Measurements from ENCODE around the gene TMEM171. TPM values are rescaled to one million over a fixed set of nuclear protein-coding genes. Genes with fewer than 3 reads are reported as not detected.

TMEM171 gene
- total and polyA plus RNA-seq, 8 donors = 1.2 to 59.8 (median 8.0) TPM

GRCh38 chr5:73142035-73142434 is 21.7 kb downstream of the TMEM171 start:
- TF ChIP-seq EP300 (IDR thresholded peaks at IDR 0.05) (no peak), POLR2AphosphoS5 (IDR thresholded peaks at IDR 0.05) (no peak), POLR2A (IDR thresholded peaks at IDR 0.05) (no peak)
- TF ChIP-seq, protein P1, sequence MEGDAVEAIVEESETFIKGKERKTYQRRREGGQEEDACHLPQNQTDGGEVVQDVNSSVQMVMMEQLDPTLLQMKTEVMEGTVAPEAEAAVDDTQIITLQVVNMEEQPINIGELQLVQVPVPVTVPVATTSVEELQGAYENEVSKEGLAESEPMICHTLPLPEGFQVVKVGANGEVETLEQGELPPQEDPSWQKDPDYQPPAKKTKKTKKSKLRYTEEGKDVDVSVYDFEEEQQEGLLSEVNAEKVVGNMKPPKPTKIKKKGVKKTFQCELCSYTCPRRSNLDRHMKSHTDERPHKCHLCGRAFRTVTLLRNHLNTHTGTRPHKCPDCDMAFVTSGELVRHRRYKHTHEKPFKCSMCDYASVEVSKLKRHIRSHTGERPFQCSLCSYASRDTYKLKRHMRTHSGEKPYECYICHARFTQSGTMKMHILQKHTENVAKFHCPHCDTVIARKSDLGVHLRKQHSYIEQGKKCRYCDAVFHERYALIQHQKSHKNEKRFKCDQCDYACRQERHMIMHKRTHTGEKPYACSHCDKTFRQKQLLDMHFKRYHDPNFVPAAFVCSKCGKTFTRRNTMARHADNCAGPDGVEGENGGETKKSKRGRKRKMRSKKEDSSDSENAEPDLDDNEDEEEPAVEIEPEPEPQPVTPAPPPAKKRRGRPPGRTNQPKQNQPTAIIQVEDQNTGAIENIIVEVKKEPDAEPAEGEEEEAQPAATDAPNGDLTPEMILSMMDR (IDR thresholded peaks at IDR 0.05) = no peak
- no peak overlapping the region for H3K4me3 ChIP-seq
- H3K9me3 ChIP-seq = no peaks in the 10 kb centered on the region
- H3K27me3 ChIP-seq = peaks cover 0 to 19% (median 0%) of the 10 kb centered on the region in 3 donors
- no peaks in the 10 kb centered on the region for H3K4me1 ChIP-seq
- no peaks in the 10 kb centered on the region for H3K36me3 ChIP-seq
- DNase-seq = no peak
- intact Hi-C loops (cut with DNase I; ENCODE audit: low total_unique reads) = no loop called here
- H3K27ac ChIP-seq = no peak overlapping the region
- WGBS, 5 donors = 78 to 85% (median 80%) methylated on average over 8 of the region's 8 CpGs

GRCh38 chr5:73143716-73144115 is 23.3 kb downstream of the TMEM171 start:
- TF ChIP-seq, protein P1 (IDR thresholded peaks at IDR 0.05) = no peak
- TF ChIP-seq POLR2A (IDR thresholded peaks at IDR 0.05) (no peak), EP300 (IDR thresholded peaks at IDR 0.05) (no peak), POLR2AphosphoS5 (IDR thresholded peaks at IDR 0.05) (no peak)
- Histone ChIP-seq H3K27me3 (peaks cover 0 to 6% (median 0%) of the 10 kb centered on the region in 3 donors), H3K4me1 (no peaks in the 10 kb centered on the region), H3K27ac (no peak overlapping the region), H3K9me3 (no peaks in the 10 kb centered on the region), H3K4me3 (no peak overlapping the region), H3K36me3 (no peaks in the 10 kb centered on the region)
- DNase-seq = no peak
- intact Hi-C loops (cut with DNase I; ENCODE audit: low total_unique reads) = no loop called here
- WGBS, 5 donors = 73 to 88% (median 80%) methylated on average over 6 of the region's 6 CpGs

GRCh38 chr5:73149540-73149939 is 29.2 kb downstream of the TMEM171 start:
- H3K9me3 ChIP-seq = no peaks in the 10 kb centered on the region
- H3K36me3 ChIP-seq = no peaks in the 10 kb centered on the region
- H3K4me1 ChIP-seq = no peaks in the 10 kb centered on the region
- H3K27ac ChIP-seq = no peak overlapping the region
- TF ChIP-seq POLR2AphosphoS5 (IDR thresholded peaks at IDR 0.05) = no peak
- TF ChIP-seq, protein P1 (IDR thresholded peaks at IDR 0.05) = no peak
- no peak for TF ChIP-seq EP300 (IDR thresholded peaks at IDR 0.05)
- TF ChIP-seq POLR2A (IDR thresholded peaks at IDR 0.05) = no peak
- intact Hi-C loops (cut with DNase I; ENCODE audit: low total_unique reads) = no loop called here
- no peak for DNase-seq
- WGBS, 5 donors = 26 to 58% (median 35%) methylated on average over 3 of the region's 3 CpGs
- no peaks in the 10 kb centered on the region for H3K27me3 ChIP-seq
- H3K4me3 ChIP-seq = no peak overlapping the region

DNA sequence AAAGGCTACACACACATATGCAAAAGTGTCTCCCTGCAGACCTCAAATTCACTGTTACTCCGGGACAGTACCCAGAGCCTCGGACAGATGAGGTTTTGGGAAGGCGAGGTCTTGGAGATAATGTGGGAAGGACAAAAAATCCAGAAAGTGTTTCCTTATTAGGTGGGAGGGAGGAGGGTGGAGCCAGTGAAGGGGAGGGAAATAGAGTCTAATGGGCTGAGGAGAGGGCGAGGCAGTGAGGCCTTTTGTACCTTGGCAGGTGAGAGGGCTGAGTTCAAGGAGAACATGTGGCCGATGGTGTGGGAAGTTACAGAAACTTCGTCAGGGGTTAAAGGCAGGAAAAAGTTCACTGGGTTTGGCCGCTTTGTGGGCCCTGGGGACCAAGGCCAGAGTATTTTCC is 30.5 kb downstream of the TMEM171 start:
- Histone ChIP-seq H3K36me3 (no peaks in the 10 kb centered on the region), H3K27ac (no peak overlapping the region), H3K9me3 (no peaks in the 10 kb centered on the region), H3K4me1 (no peaks in the 10 kb centered on the region), H3K4me3 (no peak overlapping the region), H3K27me3 (no peaks in the 10 kb centered on the region)
- intact Hi-C loops (cut with DNase I; ENCODE audit: low total_unique reads) = no loop called here
- WGBS, 5 donors = 63 to 71% (median 68%) methylated on average over 7 of the region's 7 CpGs
- DNase-seq = no peak
- no peak for TF ChIP-seq POLR2A (IDR thresholded peaks at IDR 0.05)

DNA sequence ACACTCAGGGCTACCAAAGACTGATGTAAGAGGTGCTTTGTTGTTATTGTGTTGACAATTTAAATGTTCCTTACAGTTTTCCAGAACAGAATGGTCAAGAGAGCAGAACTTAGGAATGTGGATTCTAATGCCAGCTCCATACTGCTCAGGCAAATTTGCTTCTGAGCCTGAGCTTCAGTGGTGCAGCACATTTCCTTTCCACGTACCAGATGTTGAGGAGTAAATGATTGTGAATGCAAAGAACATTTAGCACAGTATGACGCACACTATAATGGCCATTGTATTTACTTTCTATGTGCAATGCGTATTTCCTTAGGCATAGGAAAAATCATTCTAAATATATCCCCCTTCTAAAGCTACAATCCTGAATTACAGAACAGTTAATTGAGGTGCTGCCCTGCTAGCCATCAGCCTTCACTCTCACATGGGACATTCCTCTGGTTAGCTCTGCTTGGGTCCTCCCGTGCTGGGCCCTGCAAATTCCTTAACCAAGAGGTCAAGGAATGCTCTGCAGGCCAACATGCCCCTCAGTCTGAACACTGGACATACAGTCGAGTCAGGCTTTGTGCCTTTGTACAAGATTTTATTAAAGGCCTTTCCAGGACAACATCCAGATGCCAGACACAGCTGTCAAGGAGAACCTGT is 31.5 kb downstream of the TMEM171 start:
- H3K4me1 ChIP-seq = no peaks in the 10 kb centered on the region
- intact Hi-C loops (cut with DNase I; ENCODE audit: low total_unique reads) = no loop called here
- no peaks in the 10 kb centered on the region for H3K9me3 ChIP-seq
- no peak for DNase-seq
- TF ChIP-seq POLR2A (IDR thresholded peaks at IDR 0.05) = no peak
- no peak for TF ChIP-seq EP300 (IDR thresholded peaks at IDR 0.05)
- TF ChIP-seq POLR2AphosphoS5 (IDR thresholded peaks at IDR 0.05) = no peak
- TF ChIP-seq, protein P1 (IDR thresholded peaks at IDR 0.05) = no peak
- peaks cover 0 to 8% (median 0%) of the 10 kb centered on the region in 3 donors for H3K27me3 ChIP-seq
- H3K36me3 ChIP-seq = no peaks in the 10 kb centered on the region
- 69 to 81% (median 76%) methylated on average over 5 of the region's 5 CpGs for WGBS, 5 donors
- H3K4me3 ChIP-seq = no peak overlapping the region
- no peak overlapping the region for H3K27ac ChIP-seq
